Neural crest cell (in vitro differentiated cells): Measurements from ENCODE around the gene ZDHHC12. TPM values are rescaled to one million over a fixed set of nuclear protein-coding genes. Genes with fewer than 3 reads are reported as not detected.

Source experiments
- DNase-seq: peaks from one replicate; pipeline ENCODE4 v3.0.0; 2021; ENCODE audit warnings: low read depth, mixed read lengths, low spot score
- H3K27ac Mint-ChIP-seq: one replicate; pipeline ENCODE4 v1.8.0; 2021; ENCODE audit warnings: mild to moderate bottlenecking, mixed read lengths; ENCODE audit not compliant: unreplicated experiment
- H3K27me3 Mint-ChIP-seq: 2 replicates; pipeline ENCODE4 v1.8.0; 2021; ENCODE audit warnings: low read depth, mild to moderate bottlenecking, mixed read lengths
- H3K36me3 Mint-ChIP-seq: 2 replicates; pipeline ENCODE4 v1.8.0; 2021; ENCODE audit warnings: low read depth, mild to moderate bottlenecking, mixed read lengths
- H3K4me1 Mint-ChIP-seq: 2 replicates; pipeline ENCODE4 v1.8.0; 2021; ENCODE audit warnings: mixed read lengths
- H3K4me3 Mint-ChIP-seq: one replicate; pipeline ENCODE4 v1.8.0; 2021; ENCODE audit warnings: mild to moderate bottlenecking, mixed read lengths
- H3K9me3 Mint-ChIP-seq: 2 replicates; pipeline ENCODE4 v1.8.0; 2021; ENCODE audit warnings: mixed read lengths
- total RNA-seq: library from RNA; stranded (reverse); gene quantifications from 2 replicates; pipeline ENCODE4 v1.2.1, GENCODE V29; 2021
- TF ChIP-seq, protein P1 (sequence below): fragments of 200-600 bp; sonication (generic); conservative IDR thresholded peaks from 2 replicates; pipeline ENCODE4 v1.5.0; 2021; ENCODE audit warnings: antibody characterized with exemption, mild to moderate bottlenecking

Gene ZDHHC12
- total RNA-seq, 1 donor from 2014 or later = 15.7 TPM

DNA sequence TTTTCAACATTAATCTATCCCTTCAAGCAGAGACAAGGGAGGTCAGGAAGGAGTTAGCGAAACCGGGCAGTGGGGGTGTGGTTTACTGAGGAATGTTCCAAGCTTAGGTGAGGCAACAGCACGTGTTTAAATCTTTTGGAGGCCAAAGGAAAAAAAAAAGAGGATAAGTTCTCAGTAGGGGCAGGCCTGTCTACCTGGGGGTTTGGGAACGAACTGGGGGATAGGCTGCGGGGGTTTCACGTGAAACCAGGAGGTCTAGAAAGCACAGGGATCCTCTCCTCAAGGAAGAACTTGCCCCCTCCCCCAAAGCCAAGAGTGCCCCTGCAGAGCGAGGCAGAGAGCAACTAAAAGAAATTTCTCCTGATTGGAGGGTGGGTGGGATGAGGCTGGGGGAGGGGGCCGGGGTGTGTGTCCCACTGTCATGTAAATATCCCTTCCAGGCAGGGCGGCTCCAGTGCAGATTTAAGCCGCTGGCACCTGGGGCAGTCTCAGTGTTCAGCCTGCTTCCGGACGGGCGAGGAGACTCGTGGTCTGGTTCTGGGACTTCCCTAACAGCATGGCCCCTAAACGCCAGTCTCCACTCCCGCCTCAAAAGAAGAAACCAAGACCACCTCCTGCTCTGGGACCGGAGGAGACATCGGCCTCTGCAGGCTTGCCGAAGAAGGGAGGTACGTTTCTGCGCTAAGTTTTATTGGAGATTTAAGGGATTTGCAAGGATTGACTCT, 40.4 kb downstream of the ZDHHC12 start:
- Mint-ChIP-seq H3K27ac (peak overlapping the region; percentile 64), H3K36me3 (no peaks in the 10 kb centered on the region), H3K27me3 (peaks cover 2% of the 10 kb centered on the region), H3K9me3 (no peaks in the 10 kb centered on the region), H3K4me1 (peaks cover 45% of the 10 kb centered on the region), H3K4me3 (peak overlapping the region; percentile 90)
- DNase-seq = peak; percentile 36
- TF ChIP-seq, protein P1, sequence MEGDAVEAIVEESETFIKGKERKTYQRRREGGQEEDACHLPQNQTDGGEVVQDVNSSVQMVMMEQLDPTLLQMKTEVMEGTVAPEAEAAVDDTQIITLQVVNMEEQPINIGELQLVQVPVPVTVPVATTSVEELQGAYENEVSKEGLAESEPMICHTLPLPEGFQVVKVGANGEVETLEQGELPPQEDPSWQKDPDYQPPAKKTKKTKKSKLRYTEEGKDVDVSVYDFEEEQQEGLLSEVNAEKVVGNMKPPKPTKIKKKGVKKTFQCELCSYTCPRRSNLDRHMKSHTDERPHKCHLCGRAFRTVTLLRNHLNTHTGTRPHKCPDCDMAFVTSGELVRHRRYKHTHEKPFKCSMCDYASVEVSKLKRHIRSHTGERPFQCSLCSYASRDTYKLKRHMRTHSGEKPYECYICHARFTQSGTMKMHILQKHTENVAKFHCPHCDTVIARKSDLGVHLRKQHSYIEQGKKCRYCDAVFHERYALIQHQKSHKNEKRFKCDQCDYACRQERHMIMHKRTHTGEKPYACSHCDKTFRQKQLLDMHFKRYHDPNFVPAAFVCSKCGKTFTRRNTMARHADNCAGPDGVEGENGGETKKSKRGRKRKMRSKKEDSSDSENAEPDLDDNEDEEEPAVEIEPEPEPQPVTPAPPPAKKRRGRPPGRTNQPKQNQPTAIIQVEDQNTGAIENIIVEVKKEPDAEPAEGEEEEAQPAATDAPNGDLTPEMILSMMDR = no peak

- Mint-ChIP-seq H3K4me1 (no peaks in the 10 kb centered on the region), H3K27ac (no peak overlapping the region), H3K36me3 (no peaks in the 10 kb centered on the region), H3K9me3 (no peaks in the 10 kb centered on the region), H3K27me3 (no peaks in the 10 kb centered on the region), H3K4me3 (no peak overlapping the region)
- TF ChIP-seq, protein P1 = no peak
- DNase-seq = no peak
Measured at GRCh38 chr9:128677794-128678193, 46.1 kb downstream of the ZDHHC12 start.

- no peaks in the 10 kb centered on the region for H3K9me3 Mint-ChIP-seq
- no peaks in the 10 kb centered on the region for H3K4me1 Mint-ChIP-seq
- TF ChIP-seq, protein P1 = no peak
- H3K36me3 Mint-ChIP-seq = no peaks in the 10 kb centered on the region
- H3K27me3 Mint-ChIP-seq = no peaks in the 10 kb centered on the region
- H3K27ac Mint-ChIP-seq = no peak overlapping the region
- no peak for DNase-seq
- H3K4me3 Mint-ChIP-seq = no peak overlapping the region
Measured at GRCh38 chr9:128675382-128675781, 48.5 kb downstream of the ZDHHC12 start.

Other genes starting within 250 kb of the ZDHHC12 start
- 25.8 and 28.0 TPM in 2 replicates for gene GLE1, start 219.4 kb downstream of the ZDHHC12 start, total RNA-seq
- 280 and 289 TPM in 2 replicates for gene SPTAN1, start 171.5 kb downstream of the ZDHHC12 start, total RNA-seq
- 120 and 128 TPM in 2 replicates for gene DYNC2I2, start 67.3 kb downstream of the ZDHHC12 start, total RNA-seq
- gene SET, start 34.9 kb downstream of the ZDHHC12 start, total RNA-seq = 891 and 930 TPM in 2 replicates
- gene PKN3, start 21.6 kb downstream of the ZDHHC12 start, total RNA-seq = 28.0 and 30.0 TPM in 2 replicates
- 19.1 and 19.3 TPM in 2 replicates for gene ZER1, start 47.8 kb upstream of the ZDHHC12 start, total RNA-seq
- gene TBC1D13, start 63.1 kb upstream of the ZDHHC12 start, total RNA-seq = 28.9 and 32.3 TPM in 2 replicates
- gene ENDOG, start 94.4 kb upstream of the ZDHHC12 start, total RNA-seq = 21.9 and 23.7 TPM in 2 replicates
- 66.7 and 66.8 TPM in 2 replicates for gene SPOUT1, start 105.7 kb upstream of the ZDHHC12 start, total RNA-seq
- gene KYAT1, start 157.8 kb upstream of the ZDHHC12 start, total RNA-seq = 17.7 and 17.9 TPM in 2 replicates
- gene LRRC8A, start 158.0 kb upstream of the ZDHHC12 start, total RNA-seq = 48.5 and 49.7 TPM in 2 replicates
- 3.9 and 5.0 TPM in 2 replicates for gene PHYHD1, start 196.9 kb upstream of the ZDHHC12 start, total RNA-seq
- 20.7 and 21.1 TPM in 2 replicates for gene DOLK, start 223.5 kb upstream of the ZDHHC12 start, total RNA-seq
- 128 TPM in 2 replicates for gene NUP188, start 223.6 kb upstream of the ZDHHC12 start, total RNA-seq